Measurements from ENCODE around the gene PHKA1. TPM values are rescaled to one million over a fixed set of nuclear protein-coding genes. Genes with fewer than 3 reads are reported as not detected.
"Not testable (repeated sequence)": the region's sequence is repeated elsewhere in the genome, so short reads cannot be mapped to it uniquely, and the experiment has no call there.

The PHKA1 gene
- total RNA-seq, 1 donor from 2014 or later = 3.1 TPM

- no peak for DNase-seq
These were observed 144.3 kb downstream of the PHKA1 start for GRCh38 chrX:72569786-72570185.

- no peak for DNase-seq
These were observed 145.6 kb downstream of the PHKA1 start for GRCh38 chrX:72568406-72569092.

GRCh38 chrX:72566448-72566847 is 147.7 kb downstream of the PHKA1 start:
- DNase-seq = no peak

GRCh38 chrX:72559655-72560054 is 154.5 kb downstream of the PHKA1 start:
- DNase-seq = not testable (repeated sequence)

GRCh38 chrX:72554448-72555140 is 159.5 kb downstream of the PHKA1 start:
- DNase-seq = no peak

- DNase-seq = not testable (repeated sequence)
These were observed 161.7 kb downstream of the PHKA1 start for GRCh38 chrX:72552443-72552842.

- no peak for DNase-seq
These were observed 168.1 kb downstream of the PHKA1 start for GRCh38 chrX:72545990-72546389.

GRCh38 chrX:72540318-72540717 is 173.8 kb downstream of the PHKA1 start:
- no peak for DNase-seq

GRCh38 chrX:72539822-72540221 is 174.3 kb downstream of the PHKA1 start:
- DNase-seq = no peak

- DNase-seq = no peak
These were observed 177.6 kb downstream of the PHKA1 start for GRCh38 chrX:72536542-72536941.

GRCh38 chrX:72532366-72532765 is 181.7 kb downstream of the PHKA1 start:
- no peak for DNase-seq

Small RNAs within 50 kb of the gene (small RNA-seq; reads per million reads assigned to genes)
- gene BX295541.1 (not detected), gene RF00012 (0.12 reads per million), gene RNU1-112P (0.09 reads per million)

Other genes with a start within 250 kb of the PHKA1 start
- gene HDAC8, start 141.5 kb downstream of the PHKA1 start, total RNA-seq = 37.7 TPM
- 0.31 TPM for gene DMRTC1B, start 62.6 kb upstream of the PHKA1 start, total RNA-seq
- not detected for gene FAM236B, start 68.4 kb upstream of the PHKA1 start, total RNA-seq
- gene FAM236D, start 93.9 kb upstream of the PHKA1 start, total RNA-seq = not detected
- gene FAM236C, start 198.3 kb upstream of the PHKA1 start, total RNA-seq = not detected
- not detected for gene FAM236A, start 223.9 kb upstream of the PHKA1 start, total RNA-seq
- not detected for gene DMRTC1, start 229.5 kb upstream of the PHKA1 start, total RNA-seq